NT2/D1 (cell line): ENCODE measurements around the gene LTBP4.

Source experiments
- DNase-seq: peaks from one replicate; pipeline ENCODE4 v3.0.0-alpha.2; 2011; ENCODE audit warnings: low read depth, low spot score
- H3K27me3 ChIP-seq: 2 replicates; pipeline ENCODE4 v1.6.0; 2011; ENCODE audit warnings: mild to moderate bottlenecking; ENCODE audit not compliant: insufficient read length, insufficient read depth
- H3K36me3 ChIP-seq: 2 replicates; pipeline ENCODE4 v1.6.1; 2011; ENCODE audit warnings: mild to moderate bottlenecking, low read length, mixed read lengths; ENCODE audit not compliant: insufficient read depth, insufficient read length
- H3K4me1 ChIP-seq: 2 replicates; pipeline ENCODE4 v1.5.1; 2011; ENCODE audit not compliant: insufficient read depth, insufficient read length
- H3K4me3 ChIP-seq: 2 replicates; pipeline ENCODE4 v1.5.1; 2011; ENCODE audit warnings: low read depth; ENCODE audit not compliant: insufficient read length
- H3K9ac ChIP-seq: 2 replicates; pipeline ENCODE4 v1.6.0; 2011; ENCODE audit warnings: low read depth; ENCODE audit not compliant: insufficient read length
- H3K9me3 ChIP-seq: 2 replicates; pipeline ENCODE4 v1.5.1; 2011; ENCODE audit warnings: mild to moderate bottlenecking, low read length; ENCODE audit not compliant: insufficient read depth
- SUZ12 ChIP-seq: IDR thresholded peaks from 2 replicates; pipeline ENCODE4 v1.6.1; 2011; ENCODE audit not compliant: insufficient read length, insufficient read depth; ENCODE audit errors: extremely low read depth
- YY1 ChIP-seq: IDR thresholded peaks from 2 replicates; pipeline ENCODE4 v1.6.1; 2011; ENCODE audit not compliant: insufficient read length, insufficient read depth
- ZNF274 ChIP-seq: IDR thresholded peaks from 2 replicates; pipeline ENCODE4 v1.6.1; 2011; ENCODE audit warnings: mild to moderate bottlenecking, low read depth, low read length

LTBP4 gene

GRCh38 chr19:40674291-40674690 lies 73.1 kb downstream of the LTBP4 start:
- H3K4me3 ChIP-seq: no peak overlapping the region
- H3K4me1 ChIP-seq: no peaks in the 10 kb centered on the region
- H3K36me3 ChIP-seq: peaks cover 84% of the 10 kb centered on the region
- no peak overlapping the region for H3K9ac ChIP-seq
- DNase-seq: no peak
- TF ChIP-seq YY1 (no peak), ZNF274 (no peak), SUZ12 (no peak)
- H3K27me3 ChIP-seq: no peaks in the 10 kb centered on the region
- no peaks in the 10 kb centered on the region for H3K9me3 ChIP-seq

GRCh38 chr19:40677156-40677555 lies 76.0 kb downstream of the LTBP4 start:
- Histone ChIP-seq H3K36me3 (peaks cover 69% of the 10 kb centered on the region), H3K9ac (no peak overlapping the region), H3K4me1 (no peaks in the 10 kb centered on the region), H3K9me3 (no peaks in the 10 kb centered on the region), H3K4me3 (no peak overlapping the region), H3K27me3 (no peaks in the 10 kb centered on the region)
- no peak for TF ChIP-seq YY1
- no peak for TF ChIP-seq SUZ12
- TF ChIP-seq ZNF274: no peak
- no peak for DNase-seq
